ENCODE measurements around the gene FABP7. TPM values are rescaled to one million over a fixed set of nuclear protein-coding genes. Genes with fewer than 3 reads are reported as not detected.
"Not testable (repeated sequence)": the region's sequence is repeated elsewhere in the genome, so short reads cannot be mapped to it uniquely, and the experiment has no call there.

FABP7 gene
- total and polyA plus RNA-seq, 4 donors: 0.03 to 10.4 TPM; not detected in 2

GRCh38 chr6:122746688-122747087 is 32.8 kb upstream of the FABP7 start:
- Histone ChIP-seq H3K36me3 (ENCODE audit: control insufficient read depth in 4 of 4, insufficient read depth in 4 of 4, low read length in 4 of 4) (no peaks in the 10 kb centered on the region), H3K27ac (ENCODE audit: low read depth in 1 of 2, low read length in 1 of 2) (no peak overlapping the region), H3K9ac (ENCODE audit: insufficient read depth in 1 of 2, low read length in 2 of 2) (no peak overlapping the region), H3K4me3 (no peak overlapping the region), H3K27me3 (ENCODE audit: control insufficient read depth in 3 of 3, insufficient read depth in 3 of 3, low read length in 2 of 3) (no peaks in the 10 kb centered on the region), H3K9me3 (ENCODE audit: control insufficient read depth in 4 of 4, insufficient read depth in 3 of 4, low read length in 3 of 4) (no peaks in the 10 kb centered on the region), H3K4me1 (ENCODE audit: control insufficient read depth in 5 of 5, insufficient read depth in 5 of 5, low read length in 5 of 5) (peaks cover 0 to 6% (median 0%) of the 10 kb centered on the region in 5 donors)
- WGBS, 2 donors: 73 to 85% methylated on average over 9 of the region's 9 CpGs
- TF ChIP-seq CTCF (IDR thresholded peaks at IDR 0.05; ENCODE audit: control extremely low read depth, extremely low read depth): no peak
- ATAC-seq (ENCODE audit: insufficient read depth, low FRiP score) (no peak), DNase-seq (no peak)

GRCh38 chr6:122747573-122747972 is 31.9 kb upstream of the FABP7 start:
- Histone ChIP-seq H3K4me1 (ENCODE audit: control insufficient read depth in 5 of 5, insufficient read depth in 5 of 5, low read length in 5 of 5) (peaks cover 0 to 6% (median 0%) of the 10 kb centered on the region in 5 donors), H3K9me3 (ENCODE audit: control insufficient read depth in 4 of 4, insufficient read depth in 3 of 4, low read length in 3 of 4) (no peaks in the 10 kb centered on the region), H3K4me3 (no peak overlapping the region), H3K9ac (ENCODE audit: insufficient read depth in 1 of 2, low read length in 2 of 2) (no peak overlapping the region), H3K36me3 (ENCODE audit: control insufficient read depth in 4 of 4, insufficient read depth in 4 of 4, low read length in 4 of 4) (no peaks in the 10 kb centered on the region), H3K27ac (ENCODE audit: low read depth in 1 of 2, low read length in 1 of 2) (no peak overlapping the region), H3K27me3 (ENCODE audit: control insufficient read depth in 3 of 3, insufficient read depth in 3 of 3, low read length in 2 of 3) (no peaks in the 10 kb centered on the region)
- TF ChIP-seq CTCF (IDR thresholded peaks at IDR 0.05; ENCODE audit: control extremely low read depth, extremely low read depth): no peak
- ATAC-seq (ENCODE audit: insufficient read depth, low FRiP score) (no peak), DNase-seq (no peak)
- 70 to 81% methylated on average over 10 of the region's 10 CpGs for WGBS, 2 donors

- not testable (repeated sequence) for H3K9ac ChIP-seq (ENCODE audit: insufficient read depth in 1 of 2, low read length in 2 of 2); H3K27ac ChIP-seq (ENCODE audit: low read depth in 1 of 2, low read length in 1 of 2); ATAC-seq (ENCODE audit: insufficient read depth, low FRiP score); H3K36me3 ChIP-seq (ENCODE audit: control insufficient read depth in 4 of 4, insufficient read depth in 4 of 4, low read length in 4 of 4); H3K4me3 ChIP-seq; H3K4me1 ChIP-seq (ENCODE audit: control insufficient read depth in 5 of 5, insufficient read depth in 5 of 5, low read length in 5 of 5); H3K27me3 ChIP-seq (ENCODE audit: control insufficient read depth in 3 of 3, insufficient read depth in 3 of 3, low read length in 2 of 3); DNase-seq; H3K9me3 ChIP-seq (ENCODE audit: control insufficient read depth in 4 of 4, insufficient read depth in 3 of 4, low read length in 3 of 4)
- WGBS, 2 donors: 38 to 89% methylated on average over 5 of the region's 5 CpGs
These were observed 30.6 kb upstream of the FABP7 start for GRCh38 chr6:122748945-122749344.

GRCh38 chr6:122749451-122750050 is 30.0 kb upstream of the FABP7 start:
- ATAC-seq (ENCODE audit: insufficient read depth, low FRiP score) (no peak), DNase-seq (no peak)
- TF ChIP-seq CTCF (IDR thresholded peaks at IDR 0.05; ENCODE audit: control extremely low read depth, extremely low read depth): no peak
- no peaks in the 10 kb centered on the region for H3K36me3 ChIP-seq (ENCODE audit: control insufficient read depth in 4 of 4, insufficient read depth in 4 of 4, low read length in 4 of 4)
- H3K4me3 ChIP-seq: no peak overlapping the region
- H3K9me3 ChIP-seq (ENCODE audit: control insufficient read depth in 4 of 4, insufficient read depth in 3 of 4, low read length in 3 of 4): no peaks in the 10 kb centered on the region
- H3K9ac ChIP-seq (ENCODE audit: insufficient read depth in 1 of 2, low read length in 2 of 2): no peak overlapping the region
- peaks cover 0 to 6% (median 0%) of the 10 kb centered on the region in 5 donors for H3K4me1 ChIP-seq (ENCODE audit: control insufficient read depth in 5 of 5, insufficient read depth in 5 of 5, low read length in 5 of 5)
- 81 to 91% methylated on average over 4 of the region's 4 CpGs for WGBS, 2 donors
- no peaks in the 10 kb centered on the region for H3K27me3 ChIP-seq (ENCODE audit: control insufficient read depth in 3 of 3, insufficient read depth in 3 of 3, low read length in 2 of 3)
- no peak overlapping the region for H3K27ac ChIP-seq (ENCODE audit: low read depth in 1 of 2, low read length in 1 of 2)
